Upper lobe of left lung (tissue), 4 donors: Measurements from ENCODE around the gene CPEB1.

Experiments used
- POLR2A ChIP-seq, 4 donors: fragments of 450-650 bp; IDR thresholded peaks; one replicate each; pipeline ENCODE4 v1.5.1; 2016 to 2017; ENCODE audit warnings: antibody characterized with exemption in 4 of 4, mild to moderate bottlenecking in 2 of 4
- TF ChIP-seq, protein P1 (sequence below), 6 experiments: fragments of 450-650 bp in 4 of 6; fragments of 200-600 bp in 2 of 6; sonication (generic) in 2 of 6; IDR thresholded peaks; one replicate each; pipeline ENCODE4 v1.5.1; 2016 to 2019; ENCODE audit warnings: antibody characterized with exemption in 6 of 6

DNA sequence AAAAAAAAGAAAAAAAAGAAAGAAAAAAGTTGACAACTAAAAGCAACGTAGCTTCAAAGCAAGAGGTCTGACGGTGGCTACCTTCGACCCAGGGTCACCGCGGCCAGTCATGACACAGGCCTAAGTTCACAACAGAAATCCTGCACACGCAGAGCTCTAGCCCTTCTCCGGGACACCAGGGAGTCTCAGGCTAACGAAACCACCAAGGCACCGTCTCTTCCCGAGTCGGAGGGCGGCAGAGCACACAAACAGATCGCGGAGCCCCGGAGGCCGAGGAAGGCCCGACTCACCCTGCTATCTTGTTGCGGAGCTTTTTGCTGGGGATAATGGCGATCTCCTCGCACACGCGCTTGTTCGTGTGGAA lies 107.5 kb downstream of the CPEB1 start:
- no peak for TF ChIP-seq POLR2A (IDR thresholded peaks at IDR 0.05)
- TF ChIP-seq, protein P1, sequence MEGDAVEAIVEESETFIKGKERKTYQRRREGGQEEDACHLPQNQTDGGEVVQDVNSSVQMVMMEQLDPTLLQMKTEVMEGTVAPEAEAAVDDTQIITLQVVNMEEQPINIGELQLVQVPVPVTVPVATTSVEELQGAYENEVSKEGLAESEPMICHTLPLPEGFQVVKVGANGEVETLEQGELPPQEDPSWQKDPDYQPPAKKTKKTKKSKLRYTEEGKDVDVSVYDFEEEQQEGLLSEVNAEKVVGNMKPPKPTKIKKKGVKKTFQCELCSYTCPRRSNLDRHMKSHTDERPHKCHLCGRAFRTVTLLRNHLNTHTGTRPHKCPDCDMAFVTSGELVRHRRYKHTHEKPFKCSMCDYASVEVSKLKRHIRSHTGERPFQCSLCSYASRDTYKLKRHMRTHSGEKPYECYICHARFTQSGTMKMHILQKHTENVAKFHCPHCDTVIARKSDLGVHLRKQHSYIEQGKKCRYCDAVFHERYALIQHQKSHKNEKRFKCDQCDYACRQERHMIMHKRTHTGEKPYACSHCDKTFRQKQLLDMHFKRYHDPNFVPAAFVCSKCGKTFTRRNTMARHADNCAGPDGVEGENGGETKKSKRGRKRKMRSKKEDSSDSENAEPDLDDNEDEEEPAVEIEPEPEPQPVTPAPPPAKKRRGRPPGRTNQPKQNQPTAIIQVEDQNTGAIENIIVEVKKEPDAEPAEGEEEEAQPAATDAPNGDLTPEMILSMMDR (IDR thresholded peaks at IDR 0.05): no peak
